HT1080 (cell line): ENCODE measurements around the gene TSPEAR. TPM values are rescaled to one million over a fixed set of nuclear protein-coding genes. Genes with fewer than 3 reads are reported as not detected.
"Not testable (repeated sequence)": the region's sequence is repeated elsewhere in the genome, so short reads cannot be mapped to it uniquely, and the experiment has no call there.

ENCODE experiments used
- DNase-seq: peaks from one replicate; pipeline ENCODE4 v3.0.0-alpha.2; 2015; ENCODE audit warnings: low read depth
- total RNA-seq: library from RNA; depleted of rRNA; stranded (reverse); fragments of >200 nt; shearing (Covaris generic); gene quantifications from 2 replicates; pipeline ENCODE4 v1.2.3, GENCODE V29; 2014

TSPEAR gene
- total RNA-seq, 1 experiment from 2014 or later, result not detected

DNA sequence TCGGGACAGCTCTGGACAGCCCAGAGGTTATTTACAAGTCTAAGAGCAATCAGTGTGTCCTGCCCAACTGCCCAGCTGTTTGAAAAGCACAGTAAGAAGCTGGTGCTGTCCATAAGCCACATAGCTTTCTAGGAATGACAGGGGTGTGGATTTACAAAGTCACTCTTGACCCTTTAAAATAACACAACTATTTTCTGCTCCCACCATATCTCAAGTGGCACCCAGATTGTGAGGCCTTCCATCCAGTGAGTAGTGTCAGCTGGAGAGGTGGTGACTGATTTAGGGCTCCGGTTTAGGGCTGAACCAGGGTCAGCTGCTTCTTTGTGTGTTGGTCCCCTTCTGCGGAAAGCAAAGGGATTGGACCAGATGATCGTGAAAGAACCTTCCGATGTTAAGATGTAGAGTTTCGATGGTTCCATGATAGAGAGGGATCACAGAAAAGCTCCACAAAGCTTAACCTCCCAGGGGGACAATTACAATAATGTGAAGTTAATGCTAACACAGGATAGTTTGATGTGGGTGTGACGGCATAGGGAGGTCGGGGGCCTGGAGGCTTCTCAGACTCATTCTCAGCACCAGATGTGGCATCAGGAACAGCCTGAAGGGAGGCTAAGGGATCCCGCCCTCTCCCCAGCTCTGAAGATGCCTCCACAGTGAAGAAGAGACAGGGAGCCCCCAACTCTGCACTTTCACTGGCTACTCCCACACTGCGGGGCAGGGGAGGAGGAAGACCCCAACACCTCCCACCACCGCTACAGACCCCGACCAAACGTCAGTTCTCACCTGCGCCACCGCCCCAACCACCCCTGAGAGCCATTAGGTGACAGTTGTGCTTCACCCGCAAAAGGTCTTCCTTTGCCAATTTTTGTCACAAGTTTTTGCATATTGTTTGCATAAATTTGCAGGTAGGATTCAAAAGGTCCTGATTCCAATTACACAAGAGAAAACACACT lies 215.5 kb downstream of the TSPEAR start:
- no peak for DNase-seq

DNA sequence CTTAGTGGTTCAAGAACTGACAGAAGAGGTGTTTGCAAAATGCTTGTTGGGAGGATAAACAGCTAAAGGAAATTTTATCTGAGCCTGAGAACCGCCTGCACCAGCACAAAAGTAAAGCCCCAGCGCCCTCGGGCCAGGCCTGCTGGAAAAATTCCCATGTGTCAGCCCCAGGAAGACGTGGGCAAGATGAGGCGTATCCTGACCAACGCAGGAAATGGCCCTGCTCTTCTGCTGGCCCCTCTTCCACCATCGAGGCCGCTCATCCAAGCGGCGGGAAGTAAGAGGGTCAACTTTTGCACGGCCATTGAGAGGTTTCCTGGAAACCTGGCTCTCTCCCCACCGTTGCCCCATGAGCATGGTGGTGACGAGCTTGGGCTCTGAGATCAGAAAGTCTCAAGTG lies 216.4 kb downstream of the TSPEAR start:
- no peak for DNase-seq

DNA sequence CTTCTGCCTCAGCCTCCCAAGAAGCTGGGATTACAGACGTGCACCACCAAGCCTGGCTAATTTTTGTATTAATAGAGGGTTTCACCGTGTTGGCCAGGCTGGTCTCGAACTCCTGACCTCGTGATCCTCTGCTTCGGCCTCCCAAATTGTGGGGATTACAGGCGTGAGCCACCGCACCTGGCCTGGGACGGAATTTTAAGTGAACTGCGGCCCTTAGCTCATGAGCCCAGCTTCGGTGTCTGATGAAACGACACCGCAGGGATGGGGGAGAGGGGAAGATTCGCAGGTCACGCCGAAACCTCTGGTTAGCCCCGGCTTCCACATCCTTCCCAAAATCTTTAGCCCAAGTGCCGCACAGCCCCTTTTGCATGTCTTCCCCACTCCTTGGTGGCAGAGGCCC lies 217.0 kb downstream of the TSPEAR start:
- DNase-seq, result no peak

DNA sequence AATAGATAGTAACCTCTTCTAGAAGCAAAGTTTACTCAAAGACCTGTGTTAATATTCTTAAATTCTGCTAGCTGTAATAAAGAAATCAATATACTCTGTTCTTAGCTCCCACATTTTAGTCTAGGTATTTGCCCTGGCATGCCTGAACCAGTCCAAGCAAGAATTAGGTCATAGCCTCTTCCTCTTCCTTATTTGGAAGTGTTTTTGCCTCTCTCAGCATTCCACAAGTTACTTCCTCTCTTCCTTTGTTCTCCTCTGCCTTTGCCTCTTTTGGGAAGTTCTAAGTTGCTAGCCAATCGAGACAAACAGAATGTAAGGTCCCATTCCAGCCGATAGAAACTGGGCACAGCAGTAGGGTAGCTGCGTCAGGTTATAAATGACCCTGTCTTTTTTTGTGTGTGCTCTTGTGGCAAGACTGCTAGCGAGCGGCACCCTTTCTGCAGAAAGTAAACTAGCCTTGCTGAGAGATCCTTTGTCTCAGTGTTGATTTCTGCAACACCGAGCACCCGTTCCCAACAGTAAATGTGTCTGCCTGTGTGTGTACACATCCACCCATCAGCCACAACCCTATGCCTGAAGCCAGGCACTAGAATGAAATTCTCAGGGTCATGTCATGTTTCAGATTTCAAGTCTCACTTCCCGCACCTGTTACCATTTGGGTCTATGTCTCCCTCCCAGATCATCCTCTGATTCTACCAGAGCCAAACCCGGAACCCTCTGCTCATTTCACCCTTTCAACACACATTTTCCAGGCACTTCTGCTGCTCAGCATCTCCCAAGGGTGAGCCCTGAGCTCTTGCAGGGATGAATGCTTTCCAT lies 218.6 kb downstream of the TSPEAR start:
- DNase-seq, result peak; percentile 35

DNA sequence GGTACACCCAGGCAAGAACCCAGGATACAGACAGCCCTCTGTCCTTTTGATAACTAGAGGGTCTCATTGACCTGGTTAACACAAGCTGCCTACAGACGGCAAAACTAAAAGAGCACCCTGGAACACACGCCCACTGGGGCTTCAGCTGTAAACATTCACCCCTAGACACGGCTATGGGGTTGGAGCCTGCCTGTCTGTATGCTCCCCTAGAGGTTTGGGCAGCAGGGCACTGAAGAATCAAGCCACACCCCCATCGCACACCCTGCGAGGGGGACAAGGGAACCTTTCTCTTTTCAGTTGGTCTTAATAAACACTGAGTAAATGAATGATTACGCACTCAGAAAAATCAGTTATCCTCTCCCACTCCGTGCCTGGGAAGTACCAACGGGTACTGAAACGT lies 220.6 kb downstream of the TSPEAR start:
- no peak for DNase-seq

DNA sequence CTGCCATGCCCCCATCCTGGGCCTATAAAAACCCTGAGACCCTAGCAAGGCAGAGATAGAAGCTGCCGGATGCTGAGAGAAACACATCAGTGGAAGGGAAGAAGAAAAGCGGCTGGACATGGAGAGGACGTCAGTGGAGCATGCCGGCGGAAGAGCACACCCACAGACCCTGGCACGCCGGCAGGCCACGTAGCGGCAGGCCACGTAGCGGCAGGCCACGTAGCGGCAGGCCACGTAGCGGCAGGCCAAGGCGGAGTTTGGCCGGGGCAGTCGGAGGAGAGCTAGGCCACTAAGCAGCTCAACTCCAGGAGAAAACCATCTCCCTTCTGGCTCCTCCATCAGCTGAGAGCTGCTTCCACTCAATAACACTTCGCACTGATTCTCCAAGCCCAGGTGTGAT lies 221.0 kb downstream of the TSPEAR start:
- DNase-seq, result no peak

DNA sequence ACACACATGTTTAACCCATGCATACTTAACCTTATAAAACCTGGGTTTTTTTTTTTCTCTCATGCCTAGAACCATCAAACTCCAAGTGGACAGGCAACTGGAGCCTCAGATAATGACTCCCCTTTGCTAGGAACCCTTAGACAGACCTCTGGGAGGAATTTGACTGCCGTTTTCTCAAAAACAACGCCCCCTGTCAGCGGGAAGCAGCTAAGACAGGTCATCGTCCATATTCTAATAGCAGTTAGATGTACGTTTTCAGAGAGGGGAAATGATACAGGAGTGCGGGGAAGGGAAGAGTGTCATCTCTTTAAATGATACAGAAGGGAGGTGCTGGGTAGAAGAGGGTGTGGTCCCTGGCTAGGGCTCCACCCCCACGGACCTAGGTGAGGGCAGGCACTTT lies 221.4 kb downstream of the TSPEAR start:
- DNase-seq, result no peak

DNA sequence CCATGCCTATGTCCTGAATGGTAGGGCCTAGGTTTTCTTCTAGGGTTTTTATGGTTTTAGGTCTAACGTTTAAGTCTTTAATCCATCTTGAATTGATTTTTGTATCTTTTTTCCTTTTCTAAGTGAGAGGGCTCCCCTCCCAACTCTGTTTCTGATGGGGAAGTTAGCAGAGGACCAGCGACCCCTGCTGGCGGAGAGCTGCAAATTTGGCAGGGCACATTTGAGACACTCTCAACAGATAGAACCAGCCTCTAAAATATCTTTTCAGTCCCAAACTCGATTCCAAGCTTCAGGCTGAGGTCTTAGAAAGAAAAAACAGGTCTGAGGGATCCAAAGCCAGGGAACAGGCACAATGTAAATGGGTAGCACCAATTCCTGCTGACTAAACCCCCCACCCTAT lies 223.5 kb downstream of the TSPEAR start:
- peak; percentile 24 for DNase-seq

DNA sequence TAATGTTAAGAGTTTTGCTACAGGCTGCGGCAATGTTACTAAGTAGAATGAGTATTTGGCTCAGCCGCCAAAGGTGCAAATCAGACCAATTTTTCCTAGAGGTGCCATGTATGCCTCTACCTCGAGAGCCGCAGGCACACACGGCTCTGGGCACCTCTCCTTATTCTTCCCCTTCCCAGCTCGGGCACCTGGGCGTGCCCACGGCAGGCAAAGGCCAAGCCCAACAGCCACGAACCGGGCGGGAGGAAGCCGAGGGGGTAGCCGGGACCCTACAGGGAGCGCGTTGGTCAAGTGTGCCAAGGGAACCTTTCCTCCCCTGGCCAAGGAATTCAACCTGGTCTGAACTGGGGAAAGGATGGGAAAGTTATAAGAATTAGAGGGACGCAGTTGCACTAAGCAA lies 225.1 kb downstream of the TSPEAR start:
- DNase-seq, result no peak

DNA sequence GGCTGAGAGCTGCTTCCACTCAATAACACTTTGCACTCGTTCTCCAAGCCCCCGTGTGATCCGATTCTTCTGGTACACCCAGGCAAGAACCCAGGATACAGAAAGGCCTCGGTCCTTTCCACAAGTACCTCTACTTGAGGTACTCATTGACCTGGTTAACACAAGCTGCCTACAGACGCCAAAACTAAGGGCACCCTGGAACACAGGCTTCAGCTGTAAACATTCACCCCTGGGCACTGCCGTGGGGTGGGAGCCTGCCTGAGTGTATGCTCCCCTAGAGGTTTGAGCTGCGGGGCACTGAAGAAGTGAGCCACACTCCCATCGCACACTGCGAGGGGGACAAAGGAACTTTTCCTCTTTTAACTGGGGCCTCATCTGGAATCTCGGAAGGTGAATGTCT lies 225.6 kb downstream of the TSPEAR start:
- no peak for DNase-seq

DNA sequence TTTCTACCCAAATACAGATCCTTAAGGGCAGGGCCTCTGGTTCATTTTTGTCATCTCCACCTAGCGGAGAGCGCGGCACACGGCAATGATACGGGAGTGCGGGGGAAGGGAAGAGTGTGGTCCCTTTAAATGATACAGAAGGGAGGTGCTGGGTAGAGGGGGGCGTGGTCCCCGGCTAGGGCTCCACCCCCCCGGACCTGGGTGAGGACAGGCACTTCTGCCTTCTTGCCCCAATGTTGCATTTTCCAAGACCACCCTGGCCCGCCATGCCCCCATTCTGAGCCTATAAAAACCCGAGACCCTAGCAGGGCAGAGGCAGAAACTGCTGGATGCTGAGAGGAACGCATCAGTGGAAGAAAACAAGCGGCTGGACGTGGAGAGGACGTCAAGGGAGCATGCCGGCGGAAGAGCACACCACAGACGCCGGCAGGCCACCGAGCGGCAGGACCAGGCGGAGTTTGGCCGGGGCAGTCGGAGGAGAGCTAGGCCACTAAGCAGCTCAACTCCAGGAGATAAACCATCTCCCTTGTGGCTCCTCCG lies 226.0 kb downstream of the TSPEAR start:
- peak; percentile 58 for DNase-seq

DNA sequence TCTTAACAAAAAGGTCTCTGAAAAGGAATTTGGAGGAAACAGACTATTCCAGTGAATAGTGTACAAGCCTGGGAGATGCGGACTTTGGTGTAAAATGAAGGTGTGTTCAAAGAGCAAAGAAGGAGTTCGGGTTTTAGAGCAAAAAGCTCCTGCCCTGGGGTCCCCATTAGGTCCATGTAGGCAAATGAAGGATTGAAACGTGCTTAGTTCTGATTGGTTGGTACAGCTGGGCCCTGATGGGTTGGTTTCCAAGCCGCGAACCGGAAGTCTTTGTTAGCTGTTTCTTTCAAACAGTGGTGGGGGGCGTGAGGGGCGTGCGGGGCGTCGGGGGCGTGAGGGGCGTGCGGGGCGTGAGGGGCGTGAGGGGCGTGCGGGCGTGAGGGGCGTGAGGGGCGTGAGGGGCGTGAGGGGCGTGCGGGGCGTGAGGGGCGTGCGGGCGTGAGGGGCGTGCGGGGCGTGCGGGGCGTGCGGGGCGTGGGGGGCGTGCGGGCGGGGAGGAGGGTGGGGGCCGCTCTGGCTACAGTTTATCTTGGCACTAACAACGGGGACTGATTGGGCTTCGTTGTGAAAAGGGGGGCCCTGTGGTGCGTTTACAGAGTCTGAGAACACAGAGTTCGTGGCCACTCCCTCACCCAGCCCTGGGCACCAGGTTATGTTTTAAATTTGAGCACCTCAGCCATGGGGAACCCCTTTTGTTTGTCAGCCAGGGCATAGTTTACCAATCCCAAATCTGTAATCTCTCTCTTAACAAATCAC lies 226.7 kb downstream of the TSPEAR start:
- DNase-seq, result no peak

DNA sequence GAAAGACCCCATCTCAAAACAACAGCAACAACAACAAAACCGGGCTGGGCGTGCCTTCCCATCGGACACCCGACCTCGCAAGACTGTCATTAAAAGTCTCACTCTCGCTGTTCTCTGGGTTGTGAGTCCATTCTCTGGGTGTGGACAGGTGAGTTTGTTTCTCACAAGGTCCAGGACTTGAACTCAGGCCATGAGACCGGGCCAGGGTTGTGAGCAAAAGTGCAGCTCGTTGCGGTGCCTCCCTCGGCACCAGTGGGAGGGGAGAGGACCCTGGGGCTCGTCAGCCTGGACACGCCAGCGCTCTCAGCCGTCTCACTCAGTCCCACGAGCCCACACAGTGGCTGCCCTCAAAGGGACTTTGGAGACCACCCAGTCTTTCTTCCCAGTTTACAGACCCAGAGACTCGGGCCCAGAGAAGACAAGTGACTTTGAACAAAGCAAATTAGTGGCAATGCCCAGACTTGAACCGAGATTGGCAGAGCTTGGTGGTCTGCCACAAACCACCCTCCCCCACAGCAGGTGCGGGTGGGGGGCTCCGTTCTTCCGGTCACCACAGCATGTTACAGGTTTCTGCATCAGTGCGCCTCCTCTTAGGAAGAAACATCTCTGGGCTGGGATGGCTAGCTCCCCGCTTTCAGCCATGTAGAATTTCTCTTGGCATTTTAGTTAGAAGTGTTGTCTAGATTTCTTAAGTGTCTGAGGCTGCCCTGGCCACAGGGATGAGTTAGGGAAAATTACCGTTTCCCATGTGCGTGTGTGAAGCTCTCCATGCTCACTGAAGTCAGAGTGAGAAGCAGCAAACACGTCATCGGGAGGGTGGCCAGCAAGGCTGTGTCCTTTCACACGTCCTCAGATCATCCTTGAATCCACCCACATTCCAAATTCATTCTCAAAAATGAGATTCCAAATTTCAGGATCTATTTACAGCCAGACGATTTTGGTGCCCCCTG lies 227.8 kb downstream of the TSPEAR start:
- DNase-seq, result no peak

DNA sequence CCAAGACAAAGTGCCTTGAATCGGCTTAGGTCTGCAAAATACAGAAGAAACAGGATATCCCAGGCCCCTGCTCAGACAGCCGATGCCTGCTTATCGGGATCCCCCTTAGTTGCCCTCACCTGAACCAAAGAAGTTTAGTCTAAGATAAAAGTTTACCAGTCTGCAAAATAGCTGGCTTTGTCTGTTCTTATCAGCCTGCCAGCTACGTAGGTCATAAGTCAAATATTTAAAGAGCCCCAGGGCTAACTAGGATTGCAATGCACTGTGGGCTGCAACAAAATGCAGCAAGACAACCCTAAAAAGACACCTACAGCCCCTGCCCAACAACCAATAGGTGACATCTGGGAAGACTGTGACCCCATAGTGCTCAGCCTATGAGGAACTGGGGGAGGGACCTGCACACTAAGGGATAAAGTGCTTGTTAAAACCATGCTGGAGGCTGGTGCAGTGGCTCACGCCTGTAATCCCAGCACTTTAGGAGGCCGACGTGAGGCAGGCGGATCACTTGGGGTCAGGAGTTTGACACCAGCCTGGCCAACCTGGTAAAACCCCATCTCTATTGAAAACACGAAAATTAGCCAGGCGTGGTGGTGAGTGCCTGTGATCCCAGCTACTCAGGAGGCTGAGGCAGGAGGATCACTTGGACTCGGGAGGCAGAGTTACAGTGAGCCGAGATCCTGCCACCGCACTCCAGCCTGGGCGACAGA lies 228.6 kb downstream of the TSPEAR start:
- DNase-seq, result no peak

DNA sequence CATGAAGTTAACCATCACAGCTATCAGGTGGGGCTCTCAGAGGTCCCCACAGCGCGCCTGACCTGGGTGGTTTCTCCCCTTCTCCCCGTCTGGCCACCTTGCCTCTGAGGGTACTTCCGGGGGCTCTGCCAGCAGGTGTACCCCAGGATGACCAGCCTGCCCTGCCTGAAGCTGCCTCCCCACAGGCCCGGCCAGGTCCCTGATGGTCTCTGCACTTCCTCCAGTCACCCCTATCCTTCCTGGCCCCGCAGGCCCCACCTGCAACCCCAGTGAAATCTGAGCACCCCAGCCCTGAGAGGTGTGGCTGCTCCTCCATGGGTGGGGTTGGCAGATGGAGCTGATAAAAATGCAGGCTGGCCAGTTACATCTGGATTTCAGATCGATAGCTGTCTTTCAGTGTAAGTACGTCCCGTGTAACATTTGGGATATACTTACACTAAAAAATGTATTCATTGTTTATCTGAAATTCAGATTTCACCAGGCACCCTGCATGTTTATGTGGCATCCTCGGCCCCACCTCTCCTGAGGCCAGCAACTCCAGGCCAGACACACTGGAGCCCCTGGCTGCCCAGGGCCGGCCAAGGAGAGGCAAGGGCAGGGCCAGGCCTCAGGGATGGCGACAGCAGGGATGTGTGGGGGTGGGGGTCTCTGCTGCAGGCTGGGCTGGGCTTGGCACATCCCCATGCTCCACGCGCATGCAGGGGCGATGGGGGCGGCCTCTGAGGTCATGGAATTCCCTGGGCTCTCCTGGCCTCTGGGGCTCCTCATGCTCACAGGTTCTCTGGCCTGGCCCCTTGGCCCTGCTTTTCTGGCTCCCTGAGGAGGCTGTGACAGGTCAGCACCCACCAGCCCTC lies 230.9 kb downstream of the TSPEAR start:
- DNase-seq, result no peak

DNA sequence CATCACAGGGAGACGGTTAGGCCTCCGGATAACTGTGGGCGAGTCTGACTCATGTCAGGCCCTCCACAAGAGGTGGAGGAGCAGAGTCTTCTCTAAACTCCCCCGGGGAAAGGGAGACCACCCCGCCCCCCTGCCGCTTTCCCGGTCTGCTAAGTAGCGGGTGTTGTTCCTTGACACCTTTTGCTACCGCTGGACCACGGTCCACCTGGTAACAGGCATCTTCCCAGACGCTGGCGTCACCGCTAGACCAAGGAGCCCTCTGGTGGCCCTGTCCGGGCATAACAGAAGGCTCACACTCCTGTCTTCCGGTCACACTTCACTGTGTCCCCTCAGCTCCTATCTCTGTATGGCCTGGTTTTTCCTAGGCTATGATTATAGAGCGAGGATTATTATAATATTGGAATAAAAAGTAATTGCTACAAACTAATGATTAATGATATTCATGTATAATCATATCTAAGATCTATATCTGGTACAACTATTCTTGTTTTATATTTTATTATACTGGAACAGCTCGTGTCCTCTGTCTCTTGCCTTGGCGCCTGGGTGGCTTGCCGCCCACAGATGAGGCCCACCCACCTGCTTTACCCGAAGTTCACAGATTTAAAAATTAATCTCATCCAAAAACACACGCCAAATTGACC lies 231.7 kb downstream of the TSPEAR start:
- not testable (repeated sequence) for DNase-seq

DNA sequence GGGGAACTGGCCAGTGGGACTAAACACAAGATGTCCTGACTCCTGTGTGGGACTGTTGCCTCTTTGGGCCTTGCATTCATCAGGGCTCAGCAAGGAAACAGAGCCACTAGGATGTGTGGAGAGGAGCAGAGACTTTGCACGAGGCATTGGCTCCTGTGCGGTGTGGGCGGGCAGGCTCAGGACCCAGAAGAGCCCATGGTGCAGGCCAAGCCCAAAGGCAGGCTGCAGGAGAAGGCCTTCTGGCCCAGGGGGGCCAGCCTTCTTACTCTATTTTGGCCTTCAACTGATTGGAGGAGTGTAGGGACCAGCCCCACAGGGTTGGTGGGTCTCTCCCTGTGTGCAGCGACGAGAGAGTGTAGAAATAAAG lies 232.6 kb downstream of the TSPEAR start:
- no peak for DNase-seq

DNA sequence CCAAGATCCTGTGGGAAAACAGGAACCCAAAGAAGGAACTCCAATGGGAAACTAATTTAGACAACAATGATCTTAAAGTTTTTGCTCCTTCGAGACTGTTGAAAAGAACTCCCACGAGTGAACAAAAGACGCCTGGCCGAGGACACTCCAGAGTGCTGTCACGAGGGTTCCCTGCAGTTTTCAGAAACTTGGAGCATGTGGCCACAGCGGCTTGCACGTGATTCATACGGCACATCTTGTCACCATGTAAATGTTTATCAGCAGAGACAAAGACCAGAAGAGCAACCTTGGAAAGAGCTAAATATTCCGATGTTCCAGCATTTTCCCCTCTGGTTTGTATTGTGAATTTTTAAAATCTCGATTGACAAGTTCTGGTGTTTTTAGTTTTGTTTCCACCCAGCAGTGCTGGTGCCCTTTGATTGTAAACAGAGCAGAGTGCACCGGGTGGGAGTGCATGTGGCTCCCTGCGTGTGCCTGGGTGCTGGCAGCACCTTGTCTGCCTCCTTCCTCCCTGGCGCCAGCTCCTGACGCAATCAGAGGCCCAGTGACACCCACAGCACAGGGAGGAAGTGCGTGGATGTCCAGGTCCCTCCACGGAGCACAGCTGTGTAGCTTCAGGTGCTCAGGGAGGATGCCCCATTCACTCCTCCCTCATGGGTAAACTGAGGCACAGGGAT lies 233.1 kb downstream of the TSPEAR start:
- DNase-seq, result no peak
